ENCODE data around the gene SARDH.
"Not testable (repeated sequence)": the region's sequence is repeated elsewhere in the genome, so short reads cannot be mapped to it uniquely, and the experiment has no call there.

SARDH gene

GRCh38 chr9:133631111-133631510, 107.0 kb downstream of the SARDH start:
- Mint-ChIP-seq H3K36me3 (no peaks in the 10 kb centered on the region), H3K27me3 (peaks cover 48% of the 10 kb centered on the region), H3K9me3 (peaks cover 13% of the 10 kb centered on the region), H3K4me3 (no peak overlapping the region), H3K4me1 (no peaks in the 10 kb centered on the region), H3K27ac (no peak overlapping the region)
- ATAC-seq: no peak

GRCh38 chr9:133629221-133630110, 108.7 kb downstream of the SARDH start:
- Mint-ChIP-seq H3K27me3 (peaks cover 33% of the 10 kb centered on the region), H3K27ac (no peak overlapping the region), H3K36me3 (no peaks in the 10 kb centered on the region), H3K4me1 (no peaks in the 10 kb centered on the region), H3K4me3 (no peak overlapping the region), H3K9me3 (peaks cover 19% of the 10 kb centered on the region)
- ATAC-seq: no peak

- Mint-ChIP-seq H3K4me3 (no peak overlapping the region), H3K4me1 (no peaks in the 10 kb centered on the region), H3K9me3 (peaks cover 21% of the 10 kb centered on the region), H3K36me3 (no peaks in the 10 kb centered on the region), H3K27ac (no peak overlapping the region), H3K27me3 (peaks cover 30% of the 10 kb centered on the region)
- ATAC-seq: no peak
These were observed 109.4 kb downstream of the SARDH start for GRCh38 chr9:133628766-133629165.

GRCh38 chr9:133627341-133627740, 110.8 kb downstream of the SARDH start:
- no peak overlapping the region for H3K4me3 Mint-ChIP-seq
- H3K36me3 Mint-ChIP-seq: no peaks in the 10 kb centered on the region
- H3K9me3 Mint-ChIP-seq: peaks cover 21% of the 10 kb centered on the region
- H3K27me3 Mint-ChIP-seq: peaks cover 32% of the 10 kb centered on the region
- no peak for ATAC-seq
- no peaks in the 10 kb centered on the region for H3K4me1 Mint-ChIP-seq
- no peak overlapping the region for H3K27ac Mint-ChIP-seq

GRCh38 chr9:133626008-133626407, 112.1 kb downstream of the SARDH start:
- ATAC-seq, H3K27ac Mint-ChIP-seq, H3K36me3 Mint-ChIP-seq, H3K4me3 Mint-ChIP-seq, H3K4me1 Mint-ChIP-seq: not testable (repeated sequence)
- Mint-ChIP-seq H3K27me3 (peaks cover 34% of the 10 kb centered on the region), H3K9me3 (peaks cover 21% of the 10 kb centered on the region)

- no peak for ATAC-seq
- Mint-ChIP-seq H3K4me3 (no peak overlapping the region), H3K36me3 (no peaks in the 10 kb centered on the region), H3K27ac (no peak overlapping the region), H3K27me3 (peaks cover 37% of the 10 kb centered on the region), H3K4me1 (peaks cover 8% of the 10 kb centered on the region), H3K9me3 (peaks cover 21% of the 10 kb centered on the region)
These were observed 115.6 kb downstream of the SARDH start for GRCh38 chr9:133622555-133622954.

GRCh38 chr9:133621725-133622267, 116.4 kb downstream of the SARDH start:
- ATAC-seq: no peak
- Mint-ChIP-seq H3K4me1 (peaks cover 8% of the 10 kb centered on the region), H3K36me3 (no peaks in the 10 kb centered on the region), H3K9me3 (peaks cover 15% of the 10 kb centered on the region), H3K27ac (no peak overlapping the region), H3K4me3 (no peak overlapping the region), H3K27me3 (peaks cover 44% of the 10 kb centered on the region)

- H3K9me3 Mint-ChIP-seq: peaks cover 5% of the 10 kb centered on the region
- peak; percentile 76 for ATAC-seq
- no peaks in the 10 kb centered on the region for H3K36me3 Mint-ChIP-seq
- H3K4me3 Mint-ChIP-seq: peak overlapping the region; percentile 12
- peaks cover 59% of the 10 kb centered on the region for H3K27me3 Mint-ChIP-seq
- no peak overlapping the region for H3K27ac Mint-ChIP-seq
- peaks cover 8% of the 10 kb centered on the region for H3K4me1 Mint-ChIP-seq
These were observed 118.4 kb downstream of the SARDH start for GRCh38 chr9:133619791-133620190.

- H3K27me3 Mint-ChIP-seq: peaks cover 59% of the 10 kb centered on the region
- H3K4me3 Mint-ChIP-seq: no peak overlapping the region
- H3K4me1 Mint-ChIP-seq: peaks cover 8% of the 10 kb centered on the region
- no peak for ATAC-seq
- H3K9me3 Mint-ChIP-seq: no peaks in the 10 kb centered on the region
- H3K36me3 Mint-ChIP-seq: no peaks in the 10 kb centered on the region
- no peak overlapping the region for H3K27ac Mint-ChIP-seq
These were observed 119.4 kb downstream of the SARDH start for GRCh38 chr9:133618726-133619125.

- Mint-ChIP-seq H3K27me3 (peaks cover 57% of the 10 kb centered on the region), H3K36me3 (no peaks in the 10 kb centered on the region), H3K27ac (no peak overlapping the region), H3K4me1 (peaks cover 8% of the 10 kb centered on the region), H3K9me3 (no peaks in the 10 kb centered on the region), H3K4me3 (no peak overlapping the region)
- ATAC-seq: peak; percentile 29
These were observed 121.3 kb downstream of the SARDH start for GRCh38 chr9:133616643-133617405.

GRCh38 chr9:133615606-133616188, 122.5 kb downstream of the SARDH start:
- Mint-ChIP-seq H3K27ac (no peak overlapping the region), H3K9me3 (no peaks in the 10 kb centered on the region), H3K36me3 (no peaks in the 10 kb centered on the region), H3K27me3 (peaks cover 64% of the 10 kb centered on the region), H3K4me3 (no peak overlapping the region), H3K4me1 (peaks cover 8% of the 10 kb centered on the region)
- ATAC-seq: no peak

- no peak overlapping the region for H3K4me3 Mint-ChIP-seq
These were observed 123.0 kb downstream of the SARDH start for GRCh38 chr9:133615186-133615585.

GRCh38 chr9:133614678-133615077, 123.5 kb downstream of the SARDH start:
- no peak for ATAC-seq
- Mint-ChIP-seq H3K4me3 (no peak overlapping the region), H3K27me3 (peaks cover 74% of the 10 kb centered on the region), H3K27ac (no peak overlapping the region), H3K9me3 (no peaks in the 10 kb centered on the region), H3K4me1 (peaks cover 2% of the 10 kb centered on the region), H3K36me3 (no peaks in the 10 kb centered on the region)

More at GRCh38 chr9:133615186-133615585, 123.0 kb downstream of the SARDH start:
- Mint-ChIP-seq H3K9me3 (no peaks in the 10 kb centered on the region), H3K36me3 (no peaks in the 10 kb centered on the region), H3K4me1 (peaks cover 8% of the 10 kb centered on the region), H3K27me3 (peaks cover 69% of the 10 kb centered on the region), H3K27ac (no peak overlapping the region)
- ATAC-seq: no peak

GRCh38 chr9:133614056-133614455, 124.1 kb downstream of the SARDH start:
- Mint-ChIP-seq H3K27ac (no peak overlapping the region), H3K36me3 (no peaks in the 10 kb centered on the region), H3K9me3 (no peaks in the 10 kb centered on the region), H3K4me3 (no peak overlapping the region), H3K27me3 (peaks cover 78% of the 10 kb centered on the region), H3K4me1 (no peaks in the 10 kb centered on the region)
- ATAC-seq: no peak
